BE2C (cell line): ENCODE measurements around the gene LENG9.

Source experiments
- DNase-seq: peaks from one replicate; pipeline ENCODE4 v3.0.0-alpha.2; 2020
- H3K27me3 ChIP-seq: fragments of 250-450 bp; sonication (Bioruptor Pico); 2 replicates; pipeline ENCODE4 v1.5.1; 2020; ENCODE audit warnings: mild to moderate bottlenecking
- H3K36me3 ChIP-seq: fragments of 250-450 bp; sonication (Bioruptor Pico); 2 replicates; pipeline ENCODE4 v1.5.1; 2020; ENCODE audit warnings: mild to moderate bottlenecking
- H3K4me1 ChIP-seq: fragments of 250-450 bp; sonication (Bioruptor Pico); 2 replicates; pipeline ENCODE4 v1.5.1; 2020
- H3K4me3 ChIP-seq: 2 replicates; pipeline ENCODE4 v1.5.1; 2011; ENCODE audit warnings: low read depth, low read length
- H3K9me3 ChIP-seq: fragments of 250-450 bp; sonication (Bioruptor Pico); 2 replicates; pipeline ENCODE4 v1.5.1; 2020
- TF ChIP-seq, protein P1 (sequence below): IDR thresholded peaks from 2 replicates; pipeline ENCODE4 v1.5.1; 2012; ENCODE audit warnings: mild to moderate bottlenecking, low read depth, low read length

The LENG9 gene

DNA sequence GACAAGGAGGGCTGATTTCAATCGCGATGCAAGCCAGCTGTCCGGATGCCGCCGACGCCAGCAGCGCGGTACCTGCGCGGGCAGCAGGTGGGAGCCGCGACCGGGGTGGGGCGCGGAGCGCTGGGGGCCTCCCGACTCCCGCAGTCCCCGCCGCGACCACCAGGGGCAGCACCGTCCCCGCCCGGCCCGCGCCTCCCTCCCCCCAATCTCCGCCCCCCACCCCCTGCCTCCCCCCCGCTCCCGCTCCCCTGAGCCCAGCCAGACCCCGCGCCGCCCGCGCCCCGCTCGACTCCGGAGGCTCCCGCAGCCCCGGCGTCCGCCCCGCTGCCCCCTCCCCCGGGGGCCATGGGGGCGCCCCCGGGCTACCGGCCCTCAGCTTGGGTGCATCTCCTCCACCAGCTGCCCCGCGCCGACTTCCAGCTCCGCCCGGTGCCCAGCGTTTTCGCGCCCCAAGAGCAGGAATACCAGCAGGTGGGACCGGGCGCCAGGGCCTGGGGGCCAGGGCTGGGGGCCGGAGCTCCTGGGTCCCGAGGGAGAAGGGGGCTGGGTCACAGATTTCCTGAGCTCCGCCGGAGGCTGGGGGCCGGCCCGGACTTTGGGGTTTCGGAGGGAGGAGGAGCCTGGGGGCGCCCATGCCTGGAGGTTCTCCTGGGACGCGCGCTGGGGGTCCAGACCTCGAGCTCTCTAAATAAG is 48.2 kb downstream of the LENG9 start, which contains the start of gene TTYH1:
TTYH1 (plus strand) TSS at position 257 of the 693 bp plus-strand sequence; CDS start at position 346, 89 bp downstream.
- H3K27me3 ChIP-seq, result peaks cover 35% of the 10 kb centered on the region
- no peaks in the 10 kb centered on the region for H3K36me3 ChIP-seq
- no peak within 1 kb of the TSS for H3K4me3 ChIP-seq
- no peaks in the 10 kb centered on the region for H3K4me1 ChIP-seq
- no peak for DNase-seq
- H3K9me3 ChIP-seq, result no peaks in the 10 kb centered on the region
- TF ChIP-seq, protein P1, sequence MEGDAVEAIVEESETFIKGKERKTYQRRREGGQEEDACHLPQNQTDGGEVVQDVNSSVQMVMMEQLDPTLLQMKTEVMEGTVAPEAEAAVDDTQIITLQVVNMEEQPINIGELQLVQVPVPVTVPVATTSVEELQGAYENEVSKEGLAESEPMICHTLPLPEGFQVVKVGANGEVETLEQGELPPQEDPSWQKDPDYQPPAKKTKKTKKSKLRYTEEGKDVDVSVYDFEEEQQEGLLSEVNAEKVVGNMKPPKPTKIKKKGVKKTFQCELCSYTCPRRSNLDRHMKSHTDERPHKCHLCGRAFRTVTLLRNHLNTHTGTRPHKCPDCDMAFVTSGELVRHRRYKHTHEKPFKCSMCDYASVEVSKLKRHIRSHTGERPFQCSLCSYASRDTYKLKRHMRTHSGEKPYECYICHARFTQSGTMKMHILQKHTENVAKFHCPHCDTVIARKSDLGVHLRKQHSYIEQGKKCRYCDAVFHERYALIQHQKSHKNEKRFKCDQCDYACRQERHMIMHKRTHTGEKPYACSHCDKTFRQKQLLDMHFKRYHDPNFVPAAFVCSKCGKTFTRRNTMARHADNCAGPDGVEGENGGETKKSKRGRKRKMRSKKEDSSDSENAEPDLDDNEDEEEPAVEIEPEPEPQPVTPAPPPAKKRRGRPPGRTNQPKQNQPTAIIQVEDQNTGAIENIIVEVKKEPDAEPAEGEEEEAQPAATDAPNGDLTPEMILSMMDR, result no peak

DNA sequence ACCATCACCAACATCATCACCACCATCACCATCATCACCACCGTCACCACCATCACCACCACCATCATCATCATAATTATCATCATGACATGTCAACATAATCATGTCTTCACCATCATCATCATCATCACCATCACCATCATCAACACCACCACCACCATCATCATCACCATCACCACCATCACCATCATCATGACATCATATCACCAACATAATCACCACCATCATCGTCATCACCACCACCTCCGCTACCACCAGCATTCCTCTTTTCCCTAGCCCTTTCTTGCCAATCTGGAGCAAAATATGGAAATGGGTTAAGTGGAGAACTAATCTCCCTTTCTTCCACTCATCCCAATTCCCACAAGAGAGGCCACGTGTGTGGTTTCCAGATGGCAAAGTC is 49.4 kb downstream of the LENG9 start:
- Histone ChIP-seq H3K4me1 (no peaks in the 10 kb centered on the region), H3K4me3 (no peak overlapping the region), H3K36me3 (no peaks in the 10 kb centered on the region), H3K27me3 (peaks cover 31% of the 10 kb centered on the region), H3K9me3 (no peaks in the 10 kb centered on the region)
- DNase-seq, result no peak
- TF ChIP-seq, protein P1, result no peak

DNA sequence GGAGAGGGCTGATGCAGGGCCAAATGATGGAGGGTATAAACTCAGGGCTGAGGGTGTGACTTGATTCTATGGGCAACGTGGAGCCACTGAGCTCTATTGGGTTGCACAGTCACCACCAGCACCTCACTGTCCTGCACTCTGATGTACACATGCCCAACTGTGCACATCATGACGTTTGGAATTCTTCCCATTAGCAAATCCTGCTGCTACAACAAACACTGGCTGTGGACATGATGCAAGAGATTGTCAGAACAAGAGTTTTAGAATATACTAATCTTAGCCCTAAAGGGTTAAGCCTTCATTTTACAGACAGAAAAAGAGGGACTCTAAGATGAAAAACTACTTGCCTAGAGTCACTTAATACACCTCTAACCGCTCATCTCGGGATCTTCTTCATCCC is 50.7 kb downstream of the LENG9 start:
- Histone ChIP-seq H3K4me3 (no peak overlapping the region), H3K9me3 (no peaks in the 10 kb centered on the region), H3K4me1 (no peaks in the 10 kb centered on the region), H3K27me3 (peaks cover 27% of the 10 kb centered on the region), H3K36me3 (no peaks in the 10 kb centered on the region)
- TF ChIP-seq, protein P1, result no peak
- no peak for DNase-seq
